ENCODE measurements around the gene SCN1B. TPM values are rescaled to one million over a fixed set of nuclear protein-coding genes. Genes with fewer than 3 reads are reported as not detected.
"Not testable (repeated sequence)": the region's sequence is repeated elsewhere in the genome, so short reads cannot be mapped to it uniquely, and the experiment has no call there.

SCN1B gene
- 8.5 and 10.8 TPM in 2 replicates for total RNA-seq (2014; rRNA removed; shearing (Covaris generic))

- peak; percentile 59 for DNase-seq (ENCODE audit: low spot score)
Observed at GRCh38 chr19:35030257-35031071, at the start of gene SCN1B. SCN1B (plus strand) TSS chr19:35030470; CDS start chr19:35030821, 351 bp downstream.

- no peak for DNase-seq (ENCODE audit: low spot score)
Observed at GRCh38 chr19:34982275-34982674, 48.0 kb upstream of the SCN1B start.

GRCh38 chr19:34983786-34984185 lies 46.5 kb upstream of the SCN1B start:
- no peak for DNase-seq (ENCODE audit: low spot score)

- no peak for DNase-seq (ENCODE audit: low spot score)
Observed at GRCh38 chr19:34984287-34984686, 46.0 kb upstream of the SCN1B start.

- DNase-seq (ENCODE audit: low spot score), result no peak
Observed at GRCh38 chr19:34985249-34986022, 44.8 kb upstream of the SCN1B start.

GRCh38 chr19:34988119-34988518 lies 42.2 kb upstream of the SCN1B start:
- no peak for DNase-seq (ENCODE audit: low spot score)

- no peak for DNase-seq (ENCODE audit: low spot score)
Observed at GRCh38 chr19:34989298-34989697, 41.0 kb upstream of the SCN1B start.

- DNase-seq (ENCODE audit: low spot score), result no peak
Observed at GRCh38 chr19:34990578-34991192, 39.6 kb upstream of the SCN1B start.

- no peak for DNase-seq (ENCODE audit: low spot score)
Observed at GRCh38 chr19:34991542-34992333, 38.5 kb upstream of the SCN1B start.

GRCh38 chr19:34992582-34992981 lies 37.7 kb upstream of the SCN1B start:
- not testable (repeated sequence) for DNase-seq (ENCODE audit: low spot score)

- no peak for DNase-seq (ENCODE audit: low spot score)
Observed at GRCh38 chr19:34994286-34994642, 36.0 kb upstream of the SCN1B start.

- DNase-seq (ENCODE audit: low spot score), result no peak
Observed at GRCh38 chr19:34994643-34995541, 35.4 kb upstream of the SCN1B start.

- no peak for DNase-seq (ENCODE audit: low spot score)
Observed at GRCh38 chr19:34995551-34995950, 34.7 kb upstream of the SCN1B start.

GRCh38 chr19:34997071-34997617 lies 33.1 kb upstream of the SCN1B start:
- DNase-seq (ENCODE audit: low spot score), result no peak

- not testable (repeated sequence) for DNase-seq (ENCODE audit: low spot score)
Observed at GRCh38 chr19:34998224-34998623, 32.0 kb upstream of the SCN1B start.

- no peak for DNase-seq (ENCODE audit: low spot score)
Observed at GRCh38 chr19:34998777-34999497, 31.3 kb upstream of the SCN1B start.

- peak; percentile 75 for DNase-seq (ENCODE audit: low spot score)
Observed at GRCh38 chr19:34999498-35000337, 30.6 kb upstream of the SCN1B start, which contains the start of gene GRAMD1A. GRAMD1A (plus strand) TSS chr19:35000323; CDS start chr19:35000479, 156 bp downstream.

- DNase-seq (ENCODE audit: low spot score), result no peak
Observed at GRCh38 chr19:35000338-35000646, 30.0 kb upstream of the SCN1B start.
